ENCODE results near the gene NME8.
A peak's percentile ranks its signal among the peaks of the same experiment; 100 is the strongest.

The NME8 gene

DNA sequence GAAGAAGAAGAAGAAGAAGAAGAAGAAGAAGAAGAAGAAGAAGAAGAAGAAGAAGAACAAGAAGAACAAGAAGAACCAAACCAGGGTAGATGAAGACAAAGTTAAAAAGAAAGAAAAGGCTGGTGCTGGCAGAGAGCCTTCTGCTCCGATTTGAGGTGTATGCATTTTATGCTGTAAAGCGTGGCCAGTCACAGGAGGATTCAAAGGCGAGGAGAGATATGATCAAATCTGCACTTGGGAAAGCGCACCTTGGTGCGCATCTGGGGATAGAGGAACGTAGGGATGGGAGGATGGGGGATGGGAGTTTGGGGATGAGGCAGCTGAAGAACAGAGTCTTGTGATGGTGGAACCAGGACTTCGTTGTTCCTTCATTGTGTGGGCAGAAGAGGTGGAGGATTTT lies at the start of gene NME8:
Gene NME8, plus strand, starts transcription at position 301 of the 400 bp plus-strand sequence. CDS start 1,670 bp downstream, outside the sequence.
- no peak for DNase-seq

DNA sequence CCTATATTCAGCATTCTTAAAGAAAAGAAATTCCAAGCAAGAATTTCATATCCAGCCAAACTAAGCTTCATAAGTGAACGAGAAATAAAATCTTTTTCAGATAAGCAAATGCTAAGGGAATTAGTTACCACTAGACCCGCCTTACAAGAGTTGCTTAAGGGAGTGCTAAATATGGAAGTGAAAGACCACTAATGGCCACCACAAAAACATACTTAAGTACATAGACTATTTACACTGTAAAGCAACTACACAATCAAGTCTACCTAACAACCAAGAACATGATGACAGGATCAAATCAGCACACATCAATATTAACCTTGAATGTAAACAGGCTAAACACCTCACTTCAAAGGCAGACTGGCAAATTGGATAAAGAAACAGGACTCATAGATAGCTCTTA lies 42.2 kb upstream of the NME8 start:
- no peak for DNase-seq

DNA sequence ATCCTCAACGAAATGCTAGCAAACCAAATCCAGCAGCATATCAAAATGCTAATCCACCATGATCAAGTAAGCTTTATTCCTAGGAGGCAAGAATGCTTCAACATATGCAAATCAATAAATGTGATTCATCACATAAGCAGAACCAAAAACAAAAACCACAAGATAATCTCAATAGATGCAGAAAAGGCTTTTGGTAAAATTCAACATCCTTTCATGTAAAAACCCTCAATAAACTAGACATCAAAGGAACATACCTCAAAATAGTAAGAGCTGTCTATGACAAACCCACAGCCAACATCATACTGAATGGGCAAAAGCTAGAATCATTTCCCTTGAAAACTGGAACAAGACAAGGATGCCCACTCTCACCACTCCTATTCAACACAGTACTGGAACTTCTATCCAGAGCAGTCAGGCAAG lies 36.2 kb upstream of the NME8 start:
- DNase-seq: peak; percentile 21

- no peak for DNase-seq
Measured at GRCh38 chr7:37815671-37816371, 32.6 kb upstream of the NME8 start.

- DNase-seq: peak; percentile 51
Measured at GRCh38 chr7:37816922-37817590, 31.3 kb upstream of the NME8 start.

- DNase-seq: peak; percentile 33
Measured at GRCh38 chr7:37817591-37817960, 30.8 kb upstream of the NME8 start.

- DNase-seq: peak; percentile 5
Measured at GRCh38 chr7:37817996-37818720, 30.2 kb upstream of the NME8 start.

- DNase-seq: no peak
Measured at GRCh38 chr7:37820708-37821468, 27.5 kb upstream of the NME8 start.

DNA sequence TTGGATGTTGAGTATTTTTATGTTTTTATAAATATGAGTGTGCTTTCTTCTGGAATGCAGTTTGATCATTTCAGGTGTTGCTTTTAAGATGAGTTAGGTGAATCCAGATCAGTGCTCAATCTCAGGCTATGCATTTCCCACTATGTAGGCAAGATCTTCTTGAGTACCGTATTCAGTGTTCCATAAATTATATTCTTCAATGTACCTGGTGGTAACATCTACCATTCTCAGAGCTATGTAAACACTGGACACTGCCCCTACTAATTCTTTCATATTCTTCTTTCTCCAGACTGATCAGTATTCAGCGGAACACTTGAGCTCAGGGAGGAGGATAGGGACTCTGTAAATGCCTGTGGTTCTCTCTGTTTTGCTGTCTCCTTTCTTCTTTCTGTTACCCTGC lies 25.5 kb upstream of the NME8 start:
- no peak for DNase-seq

GRCh38 chr7:37823557-37823956 lies 24.8 kb upstream of the NME8 start:
- DNase-seq: no peak

DNA sequence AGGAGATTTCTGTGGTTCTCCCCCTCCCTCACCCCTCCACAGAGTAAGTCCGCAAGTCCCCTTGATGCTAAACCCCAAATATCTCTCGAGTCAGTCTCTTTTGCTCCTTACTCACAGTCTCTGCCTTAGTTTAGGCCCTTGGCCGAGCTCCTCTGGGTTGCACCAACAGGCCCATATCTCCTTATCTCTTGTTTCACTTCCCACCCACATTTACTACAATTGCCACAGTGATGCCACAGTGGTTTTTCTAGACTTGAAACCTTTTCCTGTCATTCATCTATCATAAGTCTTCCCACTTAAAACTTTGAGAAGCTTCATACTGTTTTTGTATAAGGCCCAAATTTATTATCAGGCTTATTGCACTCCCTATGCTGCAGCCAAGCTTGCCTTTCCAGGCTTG lies 23.4 kb upstream of the NME8 start:
- peak; percentile 9 for DNase-seq

GRCh38 chr7:37826825-37827224 lies 21.6 kb upstream of the NME8 start:
- DNase-seq: no peak

DNA sequence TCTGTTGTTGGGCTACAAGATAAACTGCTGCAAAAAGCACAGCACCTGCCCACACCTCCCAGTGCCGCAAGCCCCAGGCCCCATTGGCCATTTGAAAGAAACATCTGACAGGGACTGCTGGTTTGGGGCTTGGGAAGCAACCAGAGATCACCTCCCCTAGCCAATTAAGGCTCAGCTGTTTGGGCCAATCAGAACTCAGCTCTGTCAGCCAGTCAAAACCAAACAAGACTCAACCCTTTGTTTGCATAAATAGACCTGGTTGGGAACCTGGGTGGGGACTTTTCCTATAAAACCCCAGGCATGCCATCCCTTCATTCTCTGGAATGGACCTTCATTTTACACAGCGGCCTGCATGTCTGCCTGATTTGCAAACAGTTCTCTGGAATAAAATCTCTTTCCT lies 17.2 kb upstream of the NME8 start:
- no peak for DNase-seq

DNA sequence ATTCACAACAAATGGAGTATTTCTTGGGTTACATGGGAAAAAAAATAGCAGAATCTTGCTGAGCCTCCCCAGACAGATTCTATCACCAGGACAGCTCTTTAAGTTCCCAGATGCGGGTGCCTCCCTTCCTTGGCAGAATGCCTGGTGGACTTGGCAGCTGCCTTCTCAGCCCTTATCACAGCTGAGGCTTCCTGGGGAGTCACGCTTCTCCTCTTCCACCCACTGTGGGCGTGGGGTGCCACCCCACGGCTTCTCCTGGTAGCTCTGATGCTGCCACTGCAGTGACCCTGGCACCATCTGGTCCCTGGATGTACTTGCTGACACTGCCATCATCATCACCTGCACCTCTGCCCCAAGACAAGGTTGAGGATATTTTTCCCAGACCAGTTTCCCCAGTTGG lies 16.2 kb upstream of the NME8 start:
- DNase-seq: peak; percentile 93

- DNase-seq: peak; percentile 49
Measured at GRCh38 chr7:37833107-37833817, 15.1 kb upstream of the NME8 start.

- no peak for DNase-seq
Measured at GRCh38 chr7:37833818-37834146, 14.6 kb upstream of the NME8 start.

GRCh38 chr7:37853468-37853867 lies 5.1 kb downstream of the NME8 start:
- peak; percentile 35 for DNase-seq

- no peak for DNase-seq
Measured at GRCh38 chr7:37882086-37882485, 33.7 kb downstream of the NME8 start.

DNA sequence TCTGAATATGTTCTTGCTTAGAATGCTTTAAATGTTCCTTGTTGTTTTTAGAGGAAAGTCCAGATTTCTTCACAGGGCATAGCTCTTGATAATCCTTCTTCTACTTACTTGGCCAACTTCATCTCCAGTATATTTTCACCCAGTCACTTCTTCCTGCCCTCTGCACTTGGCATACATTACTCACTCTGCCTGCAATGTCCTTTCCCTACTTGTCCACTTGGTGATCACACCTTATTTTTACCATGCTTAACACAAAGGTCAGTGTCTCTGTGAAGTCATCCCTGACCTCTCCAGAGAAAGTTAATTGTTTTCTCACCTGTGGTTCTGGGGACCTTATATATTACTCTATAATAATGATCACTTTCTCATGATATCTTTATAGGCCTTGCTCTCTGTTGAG lies 45.0 kb downstream of the NME8 start:
- no peak for DNase-seq

DNA sequence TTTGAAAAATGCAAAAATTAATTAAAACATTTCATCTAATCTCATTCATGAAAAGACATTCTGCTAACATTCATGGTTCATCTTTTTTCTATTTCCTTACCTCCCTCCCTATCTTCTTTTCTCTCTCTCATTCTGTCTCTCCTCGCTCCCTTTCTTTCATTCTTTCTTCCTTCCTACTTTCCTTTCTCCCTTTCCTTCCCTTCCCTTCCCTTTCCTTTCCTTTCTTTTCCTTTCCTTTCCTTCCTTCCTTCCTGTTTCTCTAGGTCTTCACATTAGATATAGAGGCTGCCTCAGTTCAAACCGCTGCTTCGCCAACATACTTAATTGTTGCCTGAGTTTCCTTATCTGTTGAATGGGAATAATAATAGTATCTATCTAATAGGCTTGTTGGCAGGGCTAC lies 46.3 kb downstream of the NME8 start:
- no peak for DNase-seq

DNA sequence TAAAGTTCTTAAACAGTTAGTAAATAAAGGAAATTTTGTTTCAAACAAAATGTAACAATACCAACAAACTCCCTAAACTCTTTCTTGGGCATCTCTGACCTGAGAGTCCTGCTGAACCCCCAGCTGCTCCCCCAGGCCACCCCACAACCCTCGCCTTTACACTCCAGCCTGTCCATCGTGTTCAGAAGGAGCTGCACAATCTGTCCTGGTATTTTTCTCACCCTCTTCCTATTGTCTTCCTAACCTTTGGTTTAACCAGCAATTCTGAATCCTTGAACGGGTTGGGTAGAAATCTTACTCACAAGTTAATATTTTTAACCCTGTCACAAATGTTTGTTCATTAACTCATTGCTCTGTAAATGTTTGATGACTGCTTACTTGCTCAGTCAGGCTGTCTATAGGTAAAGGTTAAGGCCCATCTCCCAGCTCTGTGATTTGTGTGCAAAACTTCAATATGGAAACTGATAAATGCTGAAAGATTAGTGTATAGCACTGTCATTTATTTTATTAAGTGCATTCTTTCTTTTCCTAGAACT lies 51.4 kb downstream of the NME8 start:
- DNase-seq: no peak

DNA sequence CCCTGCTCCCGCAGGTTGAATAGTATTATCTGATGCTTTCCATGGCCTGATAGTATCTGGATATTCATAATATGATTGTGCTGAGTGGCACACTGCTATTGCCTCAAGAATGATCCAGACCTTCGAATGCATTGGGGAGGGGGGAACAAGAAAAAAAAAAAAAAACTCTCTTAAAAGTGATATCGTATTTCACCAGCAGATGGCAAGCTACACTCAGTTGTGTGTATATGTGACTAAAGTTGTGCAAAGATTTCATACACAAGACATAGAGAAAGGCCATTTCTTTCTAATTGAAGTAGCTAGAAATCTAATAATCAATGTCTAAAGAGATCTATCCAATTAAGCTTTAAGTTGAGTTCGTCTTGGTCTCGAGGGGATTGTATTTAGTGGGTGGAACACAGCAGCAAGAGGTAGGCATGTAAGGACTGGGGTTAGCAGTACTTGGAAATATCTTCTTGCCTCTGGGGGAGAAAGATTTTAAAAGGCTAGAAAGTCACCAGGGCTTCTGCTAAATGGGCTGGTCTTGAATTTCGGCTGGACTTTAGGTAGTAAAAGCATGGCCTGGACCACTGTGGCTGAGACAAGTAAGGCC lies 52.9 kb downstream of the NME8 start:
- peak; percentile 62 for DNase-seq
